HL-60/S4 treated with phorbol 12-myristate 13-acetate at 8.2 ng/mL for 4 days and 3 days (cell line): ENCODE data around the gene AMZ1.
"Not testable (repeated sequence)": the region's sequence is repeated elsewhere in the genome, so short reads cannot be mapped to it uniquely, and the experiment has no call there.

ENCODE experiments used
- in situ Hi-C: fragments of 300-500 bp; cut with MboI; formaldehyde crosslinking; loops from 2 replicates; pipeline ENCODE4 v1.15.0; 2022; ENCODE audit warnings: low sequenced_read_pairs

Gene AMZ1

GRCh38 chr7:2737771-2738540 lies 50.0 kb downstream of the AMZ1 start:
- in situ Hi-C loops, result no loop called here

GRCh38 chr7:2738766-2739549 lies 51.0 kb downstream of the AMZ1 start:
- in situ Hi-C loops, result no loop called here

- in situ Hi-C loops, result not testable (repeated sequence)
Observed at GRCh38 chr7:2743523-2744185, 55.7 kb downstream of the AMZ1 start.

GRCh38 chr7:2748684-2749083 lies 60.7 kb downstream of the AMZ1 start:
- in situ Hi-C loops, result not testable (repeated sequence)

GRCh38 chr7:2750004-2750407 lies 62.0 kb downstream of the AMZ1 start:
- in situ Hi-C loops, result no loop called here

- in situ Hi-C loops, result no loop called here
Observed at GRCh38 chr7:2751086-2751485, 63.1 kb downstream of the AMZ1 start.

GRCh38 chr7:2753148-2753547 lies 65.1 kb downstream of the AMZ1 start:
- in situ Hi-C loops, result no loop called here

- in situ Hi-C loops, result no loop called here
Observed at GRCh38 chr7:2754086-2754485, 66.1 kb downstream of the AMZ1 start.

GRCh38 chr7:2754912-2755311 lies 66.9 kb downstream of the AMZ1 start:
- in situ Hi-C loops, result no loop called here

- in situ Hi-C loops, result no loop called here
Observed at GRCh38 chr7:2755531-2755930, 67.5 kb downstream of the AMZ1 start.

GRCh38 chr7:2757361-2757903 lies 69.4 kb downstream of the AMZ1 start:
- in situ Hi-C loops, result no loop called here

GRCh38 chr7:2757904-2758672 lies 70.1 kb downstream of the AMZ1 start:
- in situ Hi-C loops, result no loop called here

- in situ Hi-C loops, result no loop called here
Observed at GRCh38 chr7:2758673-2759616, 70.9 kb downstream of the AMZ1 start.

GRCh38 chr7:2759736-2760097 lies 71.7 kb downstream of the AMZ1 start:
- in situ Hi-C loops, result no loop called here

- in situ Hi-C loops, result no loop called here
Observed at GRCh38 chr7:2760098-2760889, 72.3 kb downstream of the AMZ1 start.

- in situ Hi-C loops, result no loop called here
Observed at GRCh38 chr7:2761131-2761624, 73.2 kb downstream of the AMZ1 start.

- in situ Hi-C loops, result no loop called here
Observed at GRCh38 chr7:2761801-2762497, 73.9 kb downstream of the AMZ1 start.

- in situ Hi-C loops, result no loop called here
Observed at GRCh38 chr7:2763597-2763996, 75.6 kb downstream of the AMZ1 start.
